Fibroblast of lung (primary cell): ENCODE measurements around the gene PPP1R10. TPM values are rescaled to one million over a fixed set of nuclear protein-coding genes. Genes with fewer than 3 reads are reported as not detected.

Experiments
- DNase-seq, 2 donors: peaks; one replicate each; pipeline versions ENCODE4 v3.0.0 to v3.0.0-alpha.2; 2010; ENCODE audit warnings: low read depth in 2 of 2
- H2AFZ ChIP-seq: 2 replicates; pipeline ENCODE4 v1.5.1; 2012; ENCODE audit warnings: low read length, control low read depth, inconsistent platforms
- H3K27ac ChIP-seq: 2 replicates; pipeline ENCODE4 v1.5.1; 2011; ENCODE audit warnings: low read length, control low read depth; ENCODE audit not compliant: insufficient read depth
- H3K27me3 ChIP-seq: 2 replicates; pipeline ENCODE4 v1.5.1; 2011; ENCODE audit warnings: mild to moderate bottlenecking, low read length; ENCODE audit not compliant: control insufficient read depth, insufficient read depth
- H3K36me3 ChIP-seq: 2 replicates; pipeline ENCODE4 v1.5.1; 2011; ENCODE audit warnings: low read length; ENCODE audit not compliant: control insufficient read depth, insufficient read depth
- H3K4me1 ChIP-seq: 2 replicates; pipeline ENCODE4 v1.5.1; 2011; ENCODE audit warnings: low read length; ENCODE audit not compliant: control insufficient read depth, insufficient read depth; ENCODE audit errors: extremely low read depth
- H3K4me2 ChIP-seq: 2 replicates; pipeline ENCODE4 v1.5.1; 2011; ENCODE audit warnings: low read length, control low read depth; ENCODE audit not compliant: insufficient read depth; ENCODE audit errors: extremely low read depth
- H3K4me3 ChIP-seq, 4 experiments: fragments of 200-600 bp in 1 of 4; sonication (generic) in 1 of 4; replicated peaks in 1 of 4; 2 replicates each; pipeline ENCODE4 v1.5.1; 2011 to 2016; ENCODE audit warnings: low read length in 4 of 4, low read depth in 3 of 4, mild to moderate bottlenecking in 3 of 4, control low read depth in 2 of 4, inconsistent platforms in 1 of 4, mixed read lengths in 1 of 4; ENCODE audit not compliant: insufficient read depth in 1 of 4; ENCODE audit errors: control extremely low read depth in 1 of 4
- H3K79me2 ChIP-seq: 2 replicates; pipeline ENCODE4 v1.5.1; 2012; ENCODE audit warnings: mild to moderate bottlenecking, low read length, inconsistent platforms; ENCODE audit not compliant: control insufficient read depth, insufficient read depth
- H3K9ac ChIP-seq: 2 replicates; pipeline ENCODE4 v1.5.1; 2011; ENCODE audit warnings: mild to moderate bottlenecking, low read length, control low read depth; ENCODE audit not compliant: insufficient read depth
- H3K9me3 ChIP-seq: 2 replicates; pipeline ENCODE4 v1.5.1; 2012; ENCODE audit warnings: low read depth, low read length; ENCODE audit not compliant: control insufficient read depth, insufficient read depth
- H4K20me1 ChIP-seq: 2 replicates; pipeline ENCODE4 v1.5.1; 2011; ENCODE audit warnings: low read length; ENCODE audit not compliant: control insufficient read depth, insufficient read depth; ENCODE audit errors: extremely low read depth
- CTCF ChIP-seq, 2 donors: IDR thresholded peaks in 1 of 2; conservative IDR thresholded peaks in 1 of 2; 1 replicate in 1 of 2; 2 replicates in 1 of 2; pipeline ENCODE4 v1.5.1; 2011 to 2012; ENCODE audit warnings: low read length in 2 of 2, control low read depth in 1 of 2, inconsistent platforms in 1 of 2, low read depth in 1 of 2, mild to moderate bottlenecking in 1 of 2
- EZH2 ChIP-seq: IDR thresholded peaks from 2 replicates; pipeline ENCODE4 v1.5.1; 2012; ENCODE audit warnings: low read length, control low read depth, mild to moderate bottlenecking; ENCODE audit errors: missing control alignments
- polyA plus RNA-seq, 2 donors: library from polyadenylated mRNA; depleted of rRNA in 1 of 2; stranded (reverse) in 1 of 2; unstranded in 1 of 2; fragments of >200 nt; gene quantifications; 2 replicates each; pipeline ENCODE4 v1.2.1, GENCODE V29; 2011 to 2012; ENCODE audit warnings: missing spikeins in 1 of 2
- total RNA-seq: library from RNA; depleted of rRNA; stranded (reverse); fragments of >200 nt; gene quantifications from 2 replicates; pipeline ENCODE4 v1.2.1, GENCODE V29; 2014

PPP1R10 gene
- total and polyA plus RNA-seq, 2 donors (not counting 1 experiment from before 2014, with no cell fraction given), result 25.2 to 28.2 TPM

DNA sequence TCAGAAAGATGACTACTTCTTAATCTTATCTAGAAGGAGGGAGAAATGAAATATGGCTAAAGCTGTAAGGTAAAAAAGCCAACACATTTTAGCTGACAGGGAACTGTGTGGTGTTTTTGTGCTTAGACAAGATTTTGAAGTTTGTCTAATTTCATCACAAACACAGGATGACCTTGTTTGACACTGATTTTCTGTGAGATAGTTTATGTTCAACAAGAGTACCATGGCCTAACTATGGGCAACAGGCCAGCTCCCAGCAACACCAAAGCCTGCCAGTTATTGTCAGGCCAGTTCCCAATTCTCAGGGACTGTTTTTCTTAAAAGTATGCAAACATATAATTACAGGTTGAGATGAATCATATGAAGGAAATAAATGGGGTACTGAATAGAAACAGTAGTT is 51.3 kb downstream of the PPP1R10 start:
- Histone ChIP-seq H3K4me1 (peaks cover 4% of the 10 kb centered on the region), H3K9me3 (no peaks in the 10 kb centered on the region), H3K36me3 (peaks cover 9% of the 10 kb centered on the region), H3K4me3 (no peak overlapping the region), H4K20me1 (no peaks in the 10 kb centered on the region), H2AFZ (no peak overlapping the region), H3K79me2 (no peaks in the 10 kb centered on the region), H3K27ac (no peak overlapping the region), H3K9ac (no peak overlapping the region), H3K4me2 (no peak overlapping the region), H3K27me3 (no peaks in the 10 kb centered on the region)
- no peak for TF ChIP-seq CTCF (conservative IDR thresholded peaks at IDR 0.05 in 1 of 2, IDR thresholded peaks at IDR 0.05 in 1 of 2; ENCODE audit: low read depth in 1 of 2, low read length in 2 of 2)
- TF ChIP-seq EZH2, result no peak
- peak in 1 of 2 donors; percentile 21 for DNase-seq

GRCh38 chr6:30564114-30564513 is 52.9 kb downstream of the PPP1R10 start:
- H3K4me2 ChIP-seq, result no peak overlapping the region
- no peak overlapping the region for H3K9ac ChIP-seq
- H3K27ac ChIP-seq, result no peak overlapping the region
- DNase-seq, result no peak
- no peaks in the 10 kb centered on the region for H3K79me2 ChIP-seq
- no peak overlapping the region for H3K4me3 ChIP-seq
- no peaks in the 10 kb centered on the region for H4K20me1 ChIP-seq
- no peaks in the 10 kb centered on the region for H3K4me1 ChIP-seq
- TF ChIP-seq EZH2 (no peak), CTCF (conservative IDR thresholded peaks at IDR 0.05 in 1 of 2, IDR thresholded peaks at IDR 0.05 in 1 of 2; ENCODE audit: low read depth in 1 of 2, low read length in 2 of 2) (no peak)
- H3K36me3 ChIP-seq, result peaks cover 9% of the 10 kb centered on the region
- no peak overlapping the region for H2AFZ ChIP-seq
- no peaks in the 10 kb centered on the region for H3K27me3 ChIP-seq
- no peaks in the 10 kb centered on the region for H3K9me3 ChIP-seq

- H3K79me2 ChIP-seq, result peaks cover 10% of the 10 kb centered on the region
- no peaks in the 10 kb centered on the region for H3K27me3 ChIP-seq
- H3K36me3 ChIP-seq, result peaks cover 9% of the 10 kb centered on the region
- no peak for DNase-seq
- no peaks in the 10 kb centered on the region for H3K4me1 ChIP-seq
- no peaks in the 10 kb centered on the region for H3K9me3 ChIP-seq
- no peak overlapping the region for H3K4me3 ChIP-seq
- no peak overlapping the region for H3K4me2 ChIP-seq
- no peaks in the 10 kb centered on the region for H4K20me1 ChIP-seq
- no peak for TF ChIP-seq EZH2
- TF ChIP-seq CTCF (conservative IDR thresholded peaks at IDR 0.05 in 1 of 2, IDR thresholded peaks at IDR 0.05 in 1 of 2; ENCODE audit: low read depth in 1 of 2, low read length in 2 of 2), result no peak
- H3K27ac ChIP-seq, result no peak overlapping the region
- H3K9ac ChIP-seq, result no peak overlapping the region
- no peak overlapping the region for H2AFZ ChIP-seq
These were observed 54.3 kb downstream of the PPP1R10 start for GRCh38 chr6:30562470-30563425.
